GM04504 (cell line): ENCODE results near the gene ADCY1.
"Not testable (repeated sequence)": the region's sequence is repeated elsewhere in the genome, so short reads cannot be mapped to it uniquely, and the experiment has no call there.

ENCODE experiments used
- DNase-seq: peaks from one replicate; pipeline ENCODE4 v3.0.0-alpha.2; 2012; ENCODE audit warnings: low read depth

The ADCY1 gene

GRCh38 chr7:45712872-45713668, 138.9 kb downstream of the ADCY1 start:
- no peak for DNase-seq

- no peak for DNase-seq
These were observed 139.7 kb downstream of the ADCY1 start for GRCh38 chr7:45713669-45714520.

- no peak for DNase-seq
These were observed 140.3 kb downstream of the ADCY1 start for GRCh38 chr7:45714521-45714820.

- DNase-seq, result no peak
These were observed 141.5 kb downstream of the ADCY1 start for GRCh38 chr7:45715471-45716352.

GRCh38 chr7:45716380-45717203, 142.4 kb downstream of the ADCY1 start:
- DNase-seq, result no peak

- no peak for DNase-seq
These were observed 143.5 kb downstream of the ADCY1 start for GRCh38 chr7:45717537-45718235.

GRCh38 chr7:45718464-45719330, 144.5 kb downstream of the ADCY1 start:
- no peak for DNase-seq

- DNase-seq, result no peak
These were observed 146.8 kb downstream of the ADCY1 start for GRCh38 chr7:45720989-45721388.

- DNase-seq, result no peak
These were observed 147.8 kb downstream of the ADCY1 start for GRCh38 chr7:45721686-45722598.

- DNase-seq, result not testable (repeated sequence)
These were observed 151.1 kb downstream of the ADCY1 start for GRCh38 chr7:45725231-45725630.

- DNase-seq, result no peak
These were observed 152.7 kb downstream of the ADCY1 start for GRCh38 chr7:45726883-45727282.

- not testable (repeated sequence) for DNase-seq
These were observed 157.7 kb downstream of the ADCY1 start for GRCh38 chr7:45731692-45732443.

GRCh38 chr7:45738920-45739319, 164.8 kb downstream of the ADCY1 start:
- not testable (repeated sequence) for DNase-seq

GRCh38 chr7:45740573-45740972, 166.4 kb downstream of the ADCY1 start:
- not testable (repeated sequence) for DNase-seq

GRCh38 chr7:45748976-45749375, 174.8 kb downstream of the ADCY1 start:
- not testable (repeated sequence) for DNase-seq

- not testable (repeated sequence) for DNase-seq
These were observed 177.2 kb downstream of the ADCY1 start for GRCh38 chr7:45751352-45751751.

GRCh38 chr7:45756333-45756732, 182.2 kb downstream of the ADCY1 start:
- DNase-seq, result not testable (repeated sequence)

GRCh38 chr7:45756757-45757156, 182.6 kb downstream of the ADCY1 start:
- not testable (repeated sequence) for DNase-seq
